ENCODE data around the gene ITGA3. TPM values are rescaled to one million over a fixed set of nuclear protein-coding genes. Genes with fewer than 3 reads are reported as not detected.

The ITGA3 gene
- total and polyA plus RNA-seq, 2 of the 13 experiments (the other 11 are each of a cell fraction or from before 2014, with no cell fraction given), result 0.48 to 0.69 TPM

- TF ChIP-seq ZNF503 (CRISPR knock-in tag; IDR thresholded peaks at IDR 0.05) (peak; percentile 57; the same call in 1 of the 2 replicates), ZNF800 (CRISPR knock-in tag; IDR thresholded peaks at IDR 0.05) (0 out of 2 replicates have a peak, but pooled peaks have one; percentile 63), MTA3 (CRISPR knock-in tag; IDR thresholded peaks at IDR 0.05) (no peak), ZFX (CRISPR knock-in tag; IDR thresholded peaks at IDR 0.05; ENCODE audit: low read depth) (peak; percentile 62; the same call in 1 of the 2 replicates), PRDM10 (CRISPR knock-in tag; IDR thresholded peaks at IDR 0.05; ENCODE audit: low read depth) (peak; percentile 59; the same call in 1 of the 2 replicates), TBX2 (CRISPR knock-in tag; IDR thresholded peaks at IDR 0.05; ENCODE audit: borderline replicate concordance) (peak; percentile 57; the same call in 1 of the 2 replicates), FIP1L1 (IDR thresholded peaks at IDR 0.05; ENCODE audit: borderline replicate concordance, insufficient read depth, low read depth, low read length) (no peak), NCOA2 (CRISPR knock-in tag; IDR thresholded peaks at IDR 0.05) (peak; percentile 72; the same call in 1 of the 2 replicates), SP4 (CRISPR knock-in tag; IDR thresholded peaks at IDR 0.05) (peak; percentile 40), SAP130 (CRISPR knock-in tag; IDR thresholded peaks at IDR 0.05; ENCODE audit: low read depth) (peak; percentile 56), NR2F6 (IDR thresholded peaks at IDR 0.05) (peak; percentile 70), NR2F6 (CRISPR knock-in tag; IDR thresholded peaks at IDR 0.05) (peak; percentile 68), MAFF (IDR thresholded peaks at IDR 0.05; ENCODE audit: low read depth, low read length) (peak; percentile 45; the same call in 1 of the 2 replicates), ZGPAT (CRISPR knock-in tag; IDR thresholded peaks at IDR 0.05) (peak; percentile 59; the same call in 1 of the 2 replicates)
Observed at GRCh38 chr17:50133028-50133768, 77.3 kb downstream of the ITGA3 start (continued).
